HG03159 (cell line): ENCODE data around the gene HLA-DOA.
A peak's percentile ranks its signal among the peaks of the same experiment; 100 is the strongest.

Experiments used
- ATAC-seq: cut with Tn5 transposase; IDR thresholded peaks from one replicate; pipeline ENCODE4 v1.9.1; 2021; ENCODE audit warnings: mild to moderate bottlenecking, moderate library complexity; ENCODE audit not compliant: unreplicated experiment

HLA-DOA gene

DNA sequence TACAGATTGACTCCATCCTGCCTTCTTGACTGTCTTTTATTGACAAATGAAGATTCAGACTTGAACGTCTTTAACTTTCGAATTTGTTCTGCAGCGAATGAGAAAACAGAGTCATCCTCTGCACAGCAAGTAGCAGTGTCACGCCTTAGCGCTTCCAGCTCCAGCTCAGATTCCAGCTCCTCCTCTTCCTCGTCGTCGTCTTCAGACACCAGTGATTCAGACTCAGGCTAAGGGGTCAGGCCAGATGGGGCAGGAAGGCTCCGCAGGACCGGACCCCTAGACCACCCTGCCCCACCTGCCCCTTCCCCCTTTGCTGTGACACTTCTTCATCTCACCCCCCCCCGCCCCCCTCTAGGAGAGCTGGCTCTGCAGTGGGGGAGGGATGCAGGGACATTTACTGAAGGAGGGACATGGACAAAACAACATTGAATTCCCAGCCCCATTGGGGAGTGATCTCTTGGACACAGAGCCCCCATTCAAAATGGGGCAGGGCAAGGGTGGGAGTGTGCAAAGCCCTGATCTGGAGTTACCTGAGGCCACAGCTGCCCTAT lies 28.8 kb downstream of the HLA-DOA start:
- no peak for ATAC-seq

DNA sequence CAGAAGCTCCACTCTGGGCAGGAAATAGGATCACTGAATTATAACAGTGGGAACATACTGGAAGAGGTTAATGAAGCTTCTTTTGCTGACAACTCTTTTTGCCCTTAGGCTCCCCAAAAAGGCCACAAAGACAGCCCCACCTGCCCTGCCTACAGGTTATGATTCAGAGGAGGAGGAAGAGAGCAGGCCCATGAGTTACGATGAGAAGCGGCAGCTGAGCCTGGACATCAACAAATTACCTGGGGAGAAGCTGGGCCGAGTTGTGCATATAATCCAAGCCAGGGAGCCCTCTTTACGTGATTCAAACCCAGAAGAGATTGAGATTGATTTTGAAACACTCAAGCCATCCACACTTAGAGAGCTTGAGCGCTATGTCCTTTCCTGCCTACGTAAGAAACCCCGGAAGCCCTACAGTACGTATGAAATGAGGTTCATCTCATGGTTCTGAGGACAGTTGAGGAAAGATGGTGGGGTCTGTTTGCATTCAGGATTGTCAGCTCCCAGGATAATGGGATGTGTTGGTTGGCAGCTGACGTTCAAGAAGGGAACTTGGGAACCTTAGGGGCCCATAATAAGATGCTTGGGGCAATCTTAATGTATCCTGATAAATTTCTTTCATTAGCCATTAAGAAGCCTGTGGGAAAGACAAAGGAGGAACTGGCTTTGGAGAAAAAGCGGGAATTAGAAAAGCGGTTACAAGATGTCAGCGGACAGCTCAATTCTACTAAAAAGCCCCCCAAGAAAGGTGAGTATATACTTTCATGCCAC lies 29.5 kb downstream of the HLA-DOA start:
- no peak for ATAC-seq

DNA sequence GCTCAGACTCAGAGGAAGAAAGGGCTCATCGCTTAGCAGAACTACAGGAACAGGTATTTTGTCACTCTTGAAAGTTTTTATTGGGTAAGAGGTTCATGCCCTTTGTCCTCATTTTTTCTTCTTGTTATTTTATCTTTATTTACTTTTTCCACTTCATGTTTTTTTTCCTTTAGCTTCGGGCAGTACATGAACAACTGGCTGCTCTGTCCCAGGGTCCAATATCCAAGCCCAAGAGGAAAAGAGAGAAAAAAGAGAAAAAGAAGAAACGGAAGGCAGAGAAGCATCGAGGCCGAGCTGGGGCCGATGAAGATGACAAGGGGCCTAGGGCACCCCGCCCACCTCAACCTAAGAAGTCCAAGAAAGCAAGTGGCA lies 31.5 kb downstream of the HLA-DOA start:
- no peak for ATAC-seq

DNA sequence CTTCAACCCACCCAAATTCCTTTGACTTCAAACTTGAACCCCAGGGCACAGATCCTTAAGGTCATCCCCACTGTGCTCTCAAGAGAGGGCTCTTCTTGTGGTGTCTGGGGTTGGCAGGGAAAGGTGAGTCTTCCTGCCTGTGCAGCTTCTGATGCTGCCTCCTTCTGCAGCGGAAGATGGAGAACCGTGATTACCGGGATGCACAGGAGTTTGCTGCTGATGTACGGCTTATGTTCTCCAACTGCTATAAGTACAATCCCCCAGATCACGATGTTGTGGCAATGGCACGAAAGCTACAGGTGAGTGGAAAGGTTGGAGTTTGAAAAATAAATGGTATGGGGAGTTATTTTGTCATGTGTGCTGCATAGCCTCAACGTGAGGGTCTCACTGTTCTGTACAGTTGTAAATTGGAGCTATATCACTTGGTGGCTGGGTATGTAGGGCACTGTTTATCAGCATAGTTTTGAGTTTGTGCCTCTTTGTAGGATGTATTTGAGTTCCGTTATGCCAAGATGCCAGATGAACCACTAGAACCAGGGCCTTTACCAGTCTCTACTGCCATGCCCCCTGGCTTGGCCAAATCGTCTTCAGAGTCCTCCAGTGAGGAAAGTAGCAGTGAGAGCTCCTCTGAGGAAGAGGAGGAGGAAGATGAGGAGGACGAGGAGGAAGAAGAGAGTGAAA lies 32.0 kb downstream of the HLA-DOA start:
- ATAC-seq: no peak

DNA sequence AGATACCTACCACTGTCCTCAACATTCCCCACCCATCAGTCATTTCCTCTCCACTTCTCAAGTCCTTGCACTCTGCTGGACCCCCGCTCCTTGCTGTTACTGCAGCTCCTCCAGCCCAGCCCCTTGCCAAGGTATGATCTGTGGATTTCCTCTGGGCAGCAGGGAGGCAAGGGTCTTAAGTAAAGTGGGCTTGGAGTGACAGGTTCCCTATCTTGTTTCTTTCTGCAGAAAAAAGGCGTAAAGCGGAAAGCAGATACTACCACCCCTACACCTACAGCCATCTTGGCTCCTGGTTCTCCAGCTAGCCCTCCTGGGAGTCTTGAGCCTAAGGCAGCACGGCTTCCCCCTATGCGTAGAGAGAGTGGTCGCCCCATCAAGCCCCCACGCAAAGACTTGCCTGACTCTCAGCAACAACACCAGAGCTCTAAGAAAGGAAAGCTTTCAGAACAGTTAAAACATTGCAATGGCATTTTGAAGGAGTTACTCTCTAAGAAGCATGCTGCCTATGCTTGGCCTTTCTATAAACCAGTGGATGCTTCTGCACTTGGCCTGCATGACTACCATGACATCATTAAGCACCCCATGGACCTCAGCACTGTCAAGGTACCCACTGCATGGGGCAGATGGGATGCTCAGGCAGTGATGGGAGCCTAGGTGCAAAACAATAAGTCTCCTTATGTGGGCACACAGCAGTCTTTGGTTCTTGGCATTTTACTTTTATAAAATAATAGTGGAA lies 32.9 kb downstream of the HLA-DOA start:
- ATAC-seq: no peak

DNA sequence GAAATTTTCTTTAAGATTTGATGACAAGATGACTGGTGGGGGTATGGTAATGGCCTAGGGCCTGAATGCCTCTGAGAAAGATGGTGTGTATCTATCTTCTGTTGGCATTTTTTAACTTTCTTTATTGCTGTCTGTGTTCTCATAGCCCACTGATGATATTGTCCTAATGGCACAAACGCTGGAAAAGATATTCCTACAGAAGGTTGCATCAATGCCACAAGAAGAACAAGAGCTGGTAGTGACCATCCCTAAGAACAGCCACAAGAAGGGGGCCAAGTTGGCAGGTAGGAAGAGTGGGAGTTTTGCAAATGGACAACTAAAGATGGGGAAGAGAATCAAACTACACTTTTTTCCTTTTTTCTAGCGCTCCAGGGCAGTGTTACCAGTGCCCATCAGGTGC lies 33.5 kb downstream of the HLA-DOA start:
- no peak for ATAC-seq

DNA sequence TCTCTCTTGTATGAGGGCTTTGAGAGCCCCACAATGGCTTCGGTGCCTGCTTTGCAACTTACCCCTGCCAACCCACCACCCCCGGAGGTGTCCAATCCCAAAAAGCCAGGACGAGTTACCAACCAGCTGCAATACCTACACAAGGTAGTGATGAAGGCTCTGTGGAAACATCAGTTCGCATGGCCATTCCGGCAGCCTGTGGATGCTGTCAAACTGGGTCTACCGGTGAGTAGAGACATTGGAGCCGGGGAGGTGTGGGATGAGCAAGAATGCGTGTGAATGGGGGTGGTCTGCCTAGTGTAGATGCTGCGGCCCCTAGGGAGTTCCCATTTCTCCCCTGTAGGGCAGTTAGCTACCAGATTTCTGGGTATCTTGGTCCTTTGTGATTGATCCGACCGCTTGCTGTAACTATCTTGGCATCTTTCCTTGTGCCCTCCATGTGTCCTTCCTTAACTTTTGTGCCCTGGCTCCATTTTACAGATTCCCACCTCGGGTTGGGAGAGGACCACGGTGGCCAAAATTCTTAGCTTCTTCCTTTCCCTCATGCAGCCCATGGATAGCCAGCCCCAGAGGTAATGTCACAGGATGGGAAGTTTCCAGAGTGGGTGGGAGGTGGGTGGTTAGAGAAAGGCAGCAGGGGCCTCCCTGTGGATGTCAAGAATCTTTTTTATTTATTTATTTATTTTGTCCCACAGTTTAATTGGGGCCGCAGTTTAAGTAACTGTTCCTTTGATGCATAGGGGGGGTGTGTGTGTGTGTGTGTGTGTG lies 34.7 kb downstream of the HLA-DOA start:
- ATAC-seq: no peak

- ATAC-seq: no peak
Measured at GRCh38 chr6:32974016-32974333, 35.4 kb downstream of the HLA-DOA start.

DNA sequence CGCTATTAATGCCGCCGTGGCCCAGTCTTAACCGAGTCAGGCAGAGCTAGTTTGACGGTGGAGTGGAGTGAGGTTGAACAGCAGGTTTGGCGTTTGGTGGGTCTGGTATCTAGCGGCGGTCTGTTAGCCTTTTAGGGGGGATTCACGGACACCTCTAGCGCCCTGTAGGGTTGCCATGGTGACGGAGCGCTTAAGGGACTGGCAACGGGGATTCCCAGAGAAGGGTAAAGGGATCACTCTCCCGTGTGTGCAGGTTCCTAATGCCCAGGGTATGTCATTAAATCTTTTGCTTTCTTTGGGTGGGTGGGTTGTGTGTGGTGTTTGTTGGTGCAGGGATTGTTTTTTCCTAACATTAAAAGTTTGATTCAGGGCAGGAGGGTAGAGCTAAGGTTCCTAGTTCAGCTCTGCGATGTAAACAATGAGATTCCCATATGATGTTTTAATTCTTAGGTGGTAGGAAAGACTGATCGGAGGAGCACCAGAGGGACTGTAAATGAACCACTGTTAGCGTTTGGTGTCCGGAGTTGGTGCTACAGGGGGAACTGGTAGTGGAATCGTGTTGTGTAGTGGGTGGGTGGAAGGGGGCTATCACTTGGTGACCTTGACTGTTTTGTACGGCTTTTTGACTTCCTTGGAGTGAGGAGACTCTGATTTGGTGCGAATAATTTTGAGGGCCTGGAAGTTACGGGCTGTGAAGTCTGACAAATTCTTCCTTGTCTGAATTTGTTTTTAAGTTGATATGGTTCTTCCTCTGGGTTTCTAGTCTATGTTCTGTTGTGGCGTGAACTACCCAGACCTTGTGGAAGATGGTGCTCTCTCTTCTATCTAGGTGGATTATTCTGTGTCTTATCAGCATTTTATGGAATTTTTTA lies 36.0 kb downstream of the HLA-DOA start:
- ATAC-seq: no peak

GRCh38 chr6:32972353-32973143 lies 36.8 kb downstream of the HLA-DOA start:
- no peak for ATAC-seq

GRCh38 chr6:32971581-32972352 lies 37.6 kb downstream of the HLA-DOA start:
- ATAC-seq: peak; percentile 46

- ATAC-seq: no peak
Measured at GRCh38 chr6:32971242-32971580, 38.2 kb downstream of the HLA-DOA start.

DNA sequence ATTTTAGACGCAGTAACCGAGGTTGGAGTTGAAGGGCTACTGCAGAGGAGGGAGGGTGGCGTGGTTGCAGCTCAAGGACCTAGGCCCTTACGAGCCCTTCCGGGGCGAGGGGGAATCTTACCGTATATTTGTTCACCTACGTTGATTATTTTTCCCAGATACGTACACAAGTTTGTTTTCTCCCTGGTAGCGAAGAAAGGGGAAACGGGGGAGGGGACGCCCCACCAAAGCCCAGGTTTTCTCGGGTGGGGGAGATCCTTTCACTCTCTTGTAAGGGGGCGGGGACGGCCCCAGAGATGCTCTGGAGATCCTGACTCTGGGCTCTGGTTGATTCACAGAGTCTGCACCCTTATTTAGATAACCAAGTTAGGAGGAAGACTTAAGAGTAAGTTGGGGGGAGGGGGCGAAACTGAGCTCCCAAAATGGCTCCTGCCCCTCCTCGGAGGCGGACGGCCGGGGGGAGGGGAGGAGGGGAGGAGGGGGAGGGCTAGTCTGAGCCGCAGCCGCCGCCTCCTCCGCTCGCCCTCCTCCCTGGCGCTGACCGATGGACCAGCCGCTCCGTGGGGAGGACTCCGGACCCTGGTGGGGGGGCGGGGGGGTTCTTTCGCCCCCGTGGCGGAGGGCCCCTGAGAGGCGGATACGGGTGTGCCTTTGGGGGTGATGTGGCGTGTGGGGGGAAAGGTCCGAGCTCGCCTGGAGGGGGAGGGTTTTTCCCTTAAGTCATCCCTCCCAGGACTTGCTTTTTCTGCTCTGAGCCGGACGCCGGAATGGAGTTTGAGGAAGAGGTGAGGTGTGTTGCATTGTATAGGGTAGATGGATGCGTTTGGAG lies 38.8 kb downstream of the HLA-DOA start:
- no peak for ATAC-seq

DNA sequence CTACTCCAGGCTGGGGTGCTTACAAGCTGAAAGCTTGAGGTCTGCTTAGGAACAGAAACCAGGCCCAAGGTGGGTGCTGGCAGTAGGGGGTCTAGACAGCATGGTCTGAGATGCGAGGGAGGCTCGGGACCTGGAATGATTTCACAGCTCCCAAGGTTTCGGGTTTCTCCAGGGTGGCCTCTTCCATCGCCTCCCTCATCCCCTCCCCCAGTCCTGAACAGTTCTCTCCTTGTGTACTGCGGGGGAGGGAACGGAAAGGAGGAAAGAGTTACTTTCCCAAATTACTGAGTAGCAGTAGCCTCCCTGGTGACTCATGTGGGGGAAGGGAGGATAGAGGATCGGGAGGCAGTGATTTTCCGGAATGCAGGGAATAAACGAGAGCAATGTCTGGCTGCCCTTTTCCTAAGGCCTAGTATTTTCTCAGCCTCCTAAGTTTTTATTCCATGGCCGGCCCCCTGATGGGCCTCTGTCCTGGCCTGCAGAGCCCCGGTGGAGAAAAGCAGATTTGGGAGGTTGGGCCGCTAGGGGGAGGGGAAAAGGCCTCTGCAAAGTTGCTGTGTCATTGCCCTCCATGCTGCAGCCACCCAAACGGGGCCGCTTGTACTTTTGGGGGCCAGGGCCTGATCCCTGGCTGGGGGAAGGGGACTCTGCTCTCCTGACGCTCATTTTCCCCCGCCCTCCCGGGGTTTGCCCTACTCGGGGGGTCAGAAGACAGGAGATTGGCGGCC lies 39.5 kb downstream of the HLA-DOA start:
- no peak for ATAC-seq

DNA sequence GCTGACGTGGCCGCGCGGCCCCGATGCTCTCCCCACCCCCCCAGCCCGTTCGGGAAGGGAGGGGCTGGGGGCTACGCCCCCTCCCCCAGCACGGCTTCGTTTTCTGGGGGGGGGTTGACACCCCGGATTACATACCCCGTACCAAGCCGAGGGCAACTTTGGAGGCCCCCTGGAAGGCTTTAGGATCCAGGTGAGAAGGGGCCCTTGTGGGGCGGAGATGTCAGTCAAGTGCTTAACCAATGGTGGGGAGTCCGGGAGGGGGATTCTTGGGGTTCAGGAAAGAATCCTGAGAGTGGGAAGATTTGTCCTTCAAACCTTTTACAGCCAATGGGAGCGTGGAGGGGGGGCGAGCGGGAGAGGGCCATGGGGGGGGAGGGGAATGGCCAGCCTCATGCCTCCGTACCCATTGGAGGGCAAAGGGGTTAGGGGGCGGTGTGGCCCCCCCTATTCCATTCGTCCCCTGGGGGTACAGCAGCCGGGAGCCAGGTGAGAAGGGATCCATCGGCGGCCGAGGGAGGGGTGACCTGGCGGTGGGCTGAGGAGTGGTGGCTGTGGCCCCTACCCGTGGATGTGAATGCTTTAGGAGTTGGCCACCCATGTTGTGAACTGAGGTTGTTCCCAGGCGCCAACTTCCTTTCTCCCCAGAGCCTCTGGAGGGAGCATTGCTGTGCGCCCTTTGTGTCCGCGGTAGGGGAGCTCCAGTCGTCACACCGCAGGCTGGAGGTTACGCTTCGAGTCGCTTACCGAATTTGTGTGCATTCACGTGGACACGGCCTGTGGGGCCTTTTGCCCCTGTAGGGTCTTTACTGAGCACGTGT lies 40.3 kb downstream of the HLA-DOA start:
- no peak for ATAC-seq
